GM23248 (cell line): ENCODE results near the gene DGKG.

Source experiments
- EZH2 ChIP-seq: fragments of 200-600 bp; sonication (generic); IDR thresholded peaks from 2 replicates; pipeline ENCODE4 v1.6.1; 2018; ENCODE audit warnings: antibody characterized with exemption, mild to moderate bottlenecking; ENCODE audit not compliant: insufficient read depth, poor library complexity, severe bottlenecking
- EZH2phosphoT487 ChIP-seq: fragments of 200-600 bp; sonication (generic); IDR thresholded peaks from 2 replicates; pipeline ENCODE4 v1.6.1; 2018; ENCODE audit warnings: antibody characterized with exemption, moderate library complexity, mild to moderate bottlenecking, low read depth; ENCODE audit not compliant: insufficient read depth

DNA sequence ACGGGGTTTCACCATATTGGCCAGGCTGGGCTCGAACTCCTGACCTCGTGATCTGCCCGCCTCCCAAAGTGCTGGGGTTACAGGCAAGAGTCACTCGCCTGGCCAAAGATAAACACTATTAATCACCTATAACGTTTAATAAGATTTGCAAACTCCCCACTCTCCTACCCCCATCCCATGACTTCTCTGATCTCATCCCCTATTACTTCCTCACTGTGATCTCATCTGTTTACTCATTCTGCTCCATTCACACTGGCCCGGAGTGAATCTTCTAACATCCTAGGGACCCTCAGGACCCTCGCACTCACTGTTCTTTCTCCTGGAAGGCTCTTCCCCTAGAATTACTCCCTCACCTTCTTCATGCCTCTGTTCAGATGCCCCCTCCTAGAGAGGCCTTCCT lies 78.9 kb downstream of the DGKG start:
- TF ChIP-seq EZH2 (no peak), EZH2phosphoT487 (no peak)
